GM19467 (cell line): Measurements from ENCODE around the gene MRPS24.
A peak's percentile ranks its signal among the peaks of the same experiment; 100 is the strongest.
"Not testable (repeated sequence)": the region's sequence is repeated elsewhere in the genome, so short reads cannot be mapped to it uniquely, and the experiment has no call there.

Source experiments
- ATAC-seq: cut with Tn5 transposase; IDR thresholded peaks from one replicate; pipeline ENCODE4 v1.9.1; 2021; ENCODE audit warnings: mild to moderate bottlenecking, moderate library complexity; ENCODE audit not compliant: unreplicated experiment

Gene MRPS24

GRCh38 chr7:43843296-43843695 lies 26.0 kb downstream of the MRPS24 start:
- no peak for ATAC-seq

- no peak for ATAC-seq
Observed at GRCh38 chr7:43838201-43838658, 31.1 kb downstream of the MRPS24 start.

GRCh38 chr7:43834463-43835251 lies 34.7 kb downstream of the MRPS24 start:
- ATAC-seq: peak; percentile 40

GRCh38 chr7:43830917-43831316 lies 38.4 kb downstream of the MRPS24 start:
- not testable (repeated sequence) for ATAC-seq

- no peak for ATAC-seq
Observed at GRCh38 chr7:43825391-43825808, 43.9 kb downstream of the MRPS24 start.

- no peak for ATAC-seq
Observed at GRCh38 chr7:43824963-43825362, 44.4 kb downstream of the MRPS24 start.

GRCh38 chr7:43824513-43824912 lies 44.8 kb downstream of the MRPS24 start:
- ATAC-seq: not testable (repeated sequence)

GRCh38 chr7:43823941-43824340 lies 45.4 kb downstream of the MRPS24 start:
- ATAC-seq: no peak

GRCh38 chr7:43823425-43823824 lies 45.9 kb downstream of the MRPS24 start:
- not testable (repeated sequence) for ATAC-seq
